GM21390 (cell line): ENCODE measurements around the gene GPR37L1.
"Not testable (repeated sequence)": the region's sequence is repeated elsewhere in the genome, so short reads cannot be mapped to it uniquely, and the experiment has no call there.

Experiments
- ATAC-seq: cut with Tn5 transposase; IDR thresholded peaks from one replicate; pipeline ENCODE4 v1.9.1; 2021; ENCODE audit not compliant: unreplicated experiment

The GPR37L1 gene

GRCh38 chr1:202167054-202167453 is 44.3 kb downstream of the GPR37L1 start:
- not testable (repeated sequence) for ATAC-seq

GRCh38 chr1:202167708-202168415 is 45.1 kb downstream of the GPR37L1 start:
- ATAC-seq = no peak

GRCh38 chr1:202168861-202169260 is 46.1 kb downstream of the GPR37L1 start:
- no peak for ATAC-seq

- no peak for ATAC-seq
Measured at GRCh38 chr1:202170726-202171125, 48.0 kb downstream of the GPR37L1 start.

GRCh38 chr1:202171292-202172014 is 48.7 kb downstream of the GPR37L1 start:
- no peak for ATAC-seq

- no peak for ATAC-seq
Measured at GRCh38 chr1:202172015-202172355, 49.3 kb downstream of the GPR37L1 start.

GRCh38 chr1:202173993-202174392 is 51.3 kb downstream of the GPR37L1 start:
- no peak for ATAC-seq

- no peak for ATAC-seq
Measured at GRCh38 chr1:202176949-202177927, 54.5 kb downstream of the GPR37L1 start.

GRCh38 chr1:202179828-202180750 is 57.4 kb downstream of the GPR37L1 start:
- ATAC-seq = no peak

GRCh38 chr1:202180751-202181139 is 58.0 kb downstream of the GPR37L1 start:
- not testable (repeated sequence) for ATAC-seq

GRCh38 chr1:202181586-202181985 is 58.9 kb downstream of the GPR37L1 start:
- no peak for ATAC-seq

- no peak for ATAC-seq
Measured at GRCh38 chr1:202182040-202182877, 59.5 kb downstream of the GPR37L1 start.
